Dermis blood vessel endothelial cell (primary cell): Measurements from ENCODE around the gene ATG16L2. TPM values are rescaled to one million over a fixed set of nuclear protein-coding genes. Genes with fewer than 3 reads are reported as not detected.
A peak's percentile ranks its signal among the peaks of the same experiment; 100 is the strongest.
"Not testable (repeated sequence)": the region's sequence is repeated elsewhere in the genome, so short reads cannot be mapped to it uniquely, and the experiment has no call there.

Experiments
- DNase-seq: peaks from one replicate; pipeline ENCODE4 v3.0.0; 2010
- total RNA-seq: library from RNA; depleted of rRNA; stranded (reverse); fragments of >200 nt; gene quantifications from 2 replicates; pipeline ENCODE4 v1.2.3, GENCODE V29; 2014

Gene ATG16L2
- total RNA-seq, 1 donor from 2014 or later = 22.1 TPM

- no peak for DNase-seq
These were observed 36.6 kb downstream of the ATG16L2 start for GRCh38 chr11:72850832-72851231.

GRCh38 chr11:72851726-72852125, 37.5 kb downstream of the ATG16L2 start:
- DNase-seq = no peak

DNA sequence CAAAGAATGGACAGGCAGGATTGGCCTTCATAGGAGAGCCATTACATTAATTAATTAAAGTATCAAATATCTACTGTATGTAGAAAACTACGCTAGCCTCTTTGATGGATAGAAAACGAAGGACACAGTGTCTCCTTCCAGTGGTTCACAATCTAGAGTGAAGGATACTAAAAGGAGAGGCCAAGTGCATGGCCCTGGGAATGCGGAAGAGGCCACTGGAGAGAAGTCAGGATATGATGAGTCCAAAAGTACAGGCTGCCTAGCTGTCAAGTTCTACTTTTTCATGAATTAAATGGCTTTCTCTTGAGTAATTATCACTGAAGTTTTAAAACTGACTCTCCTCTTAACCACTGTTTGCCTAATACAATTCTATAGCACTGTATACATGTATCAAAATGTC, 41.9 kb downstream of the ATG16L2 start:
- peak; percentile 27 for DNase-seq

- peak; percentile 74 for DNase-seq
These were observed 42.5 kb downstream of the ATG16L2 start for GRCh38 chr11:72856551-72857345.

- DNase-seq = not testable (repeated sequence)
These were observed 44.1 kb downstream of the ATG16L2 start for GRCh38 chr11:72858267-72858666.

DNA sequence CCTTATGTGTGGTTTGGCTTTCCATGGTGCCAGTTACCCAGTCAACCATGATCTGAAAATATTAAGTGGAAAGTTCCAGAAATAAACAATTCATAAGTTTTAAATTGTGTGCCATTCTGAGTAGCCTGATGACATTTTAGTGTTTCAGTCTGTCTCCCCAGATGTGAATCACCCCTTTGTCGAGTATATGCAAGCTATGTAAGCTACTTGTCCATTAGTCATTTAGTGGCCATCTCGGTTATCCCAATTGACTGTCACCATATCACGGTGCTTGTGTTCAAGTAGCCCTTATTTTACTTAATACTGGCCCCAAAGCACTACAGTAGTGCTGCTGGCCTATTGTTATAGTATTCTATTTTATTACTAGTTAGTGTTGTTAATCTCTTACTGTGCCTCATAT, 44.9 kb downstream of the ATG16L2 start:
- no peak for DNase-seq

DNA sequence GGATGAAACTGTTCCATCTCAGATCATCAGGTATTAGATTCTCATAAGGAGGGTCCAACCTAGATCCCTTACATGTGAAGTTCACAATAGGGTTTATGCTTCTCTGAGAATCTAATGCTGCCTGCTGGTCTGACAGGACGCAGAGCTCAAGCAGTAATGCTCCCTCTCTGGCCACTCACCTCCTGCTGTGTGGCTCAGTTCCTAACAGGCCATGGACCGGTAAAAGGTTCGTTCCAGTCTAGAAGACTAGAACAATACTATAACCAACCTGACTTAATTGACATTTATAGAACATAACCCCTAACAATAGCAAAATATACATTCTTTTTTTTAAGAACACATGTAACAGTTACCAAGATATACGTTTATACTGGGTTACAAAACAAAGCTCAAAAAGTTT, 45.8 kb downstream of the ATG16L2 start:
- no peak for DNase-seq

DNA sequence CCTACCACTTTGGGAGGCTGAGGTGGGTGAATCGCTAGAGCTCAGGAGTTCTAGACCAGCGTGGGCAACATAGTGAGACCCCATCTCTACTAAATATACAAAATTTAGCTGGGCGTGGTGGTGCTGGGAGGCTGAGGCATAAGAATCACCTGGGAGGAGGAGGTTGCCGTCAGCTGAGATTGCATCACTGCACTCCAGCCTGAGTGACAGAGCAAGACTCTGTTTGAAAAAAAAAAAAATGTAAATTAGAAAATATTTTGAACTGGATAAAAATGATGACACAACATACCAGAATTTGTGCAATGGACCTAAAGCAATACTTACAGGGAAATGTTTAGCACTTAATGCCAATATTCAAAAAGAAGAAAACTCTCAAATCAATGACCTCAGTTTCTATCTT, 46.4 kb downstream of the ATG16L2 start:
- no peak for DNase-seq

GRCh38 chr11:72863091-72863490, 48.9 kb downstream of the ATG16L2 start:
- DNase-seq = no peak

DNA sequence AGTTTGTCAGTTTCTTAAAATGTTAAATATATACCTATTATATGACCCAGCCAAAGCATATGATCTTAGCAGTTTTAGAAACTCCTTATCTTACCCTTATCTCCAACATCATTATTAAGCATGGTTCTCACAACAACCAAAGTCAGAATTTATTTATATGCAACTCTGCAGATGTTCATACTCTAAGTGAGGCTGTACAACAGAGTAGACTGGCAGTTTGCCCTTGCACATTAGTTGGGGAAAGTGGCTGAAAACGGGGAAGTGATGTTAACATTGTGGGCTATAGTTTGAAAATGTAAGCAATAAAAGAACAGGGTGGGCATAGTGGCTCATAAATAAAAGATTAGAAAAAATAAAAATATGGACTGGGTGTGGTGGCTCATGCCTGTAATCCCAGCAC, 49.7 kb downstream of the ATG16L2 start:
- DNase-seq = no peak

- peak; percentile 78 for DNase-seq
These were observed 50.8 kb downstream of the ATG16L2 start for GRCh38 chr11:72864702-72865655.

- no peak for DNase-seq
These were observed 53.8 kb downstream of the ATG16L2 start for GRCh38 chr11:72867970-72868369.

DNA sequence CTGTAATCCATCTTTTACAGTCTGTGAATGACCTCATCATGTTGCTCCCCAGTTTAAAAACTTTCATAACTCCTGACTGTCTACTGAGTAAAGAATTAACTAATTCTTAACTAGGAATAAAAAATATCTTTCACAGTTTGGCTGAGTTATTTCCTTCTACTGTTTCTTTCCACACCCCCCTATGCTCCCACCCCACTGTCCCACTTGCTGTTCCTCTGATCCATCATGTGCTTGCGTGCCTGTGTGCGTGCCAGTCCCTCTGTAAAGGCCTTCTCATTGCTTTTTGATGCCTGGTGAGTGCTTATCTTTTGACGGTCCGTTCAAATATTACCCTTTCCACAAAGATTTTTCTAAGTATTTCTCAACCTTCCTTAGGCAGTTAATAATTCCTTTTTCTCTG, 55.6 kb downstream of the ATG16L2 start:
- no peak for DNase-seq

DNA sequence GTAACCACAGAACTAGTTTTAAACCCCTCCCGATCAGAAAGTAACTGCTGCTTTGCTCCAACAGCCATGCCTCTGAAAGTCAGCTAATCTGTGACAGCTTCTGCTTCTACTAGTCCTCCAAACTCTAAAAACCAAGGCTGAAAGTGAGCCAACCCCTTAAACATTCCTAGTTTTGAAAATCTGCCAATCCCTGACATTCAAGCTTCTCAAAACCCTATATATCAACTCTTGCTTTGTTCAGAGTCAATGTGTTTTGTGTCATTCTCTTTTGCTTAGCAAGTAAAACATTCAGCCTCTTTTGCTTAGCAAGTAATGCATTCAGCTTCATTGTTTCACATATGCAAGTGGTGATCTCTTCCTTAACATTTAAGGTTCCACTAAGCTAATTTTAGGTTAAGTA, 56.9 kb downstream of the ATG16L2 start:
- no peak for DNase-seq

DNA sequence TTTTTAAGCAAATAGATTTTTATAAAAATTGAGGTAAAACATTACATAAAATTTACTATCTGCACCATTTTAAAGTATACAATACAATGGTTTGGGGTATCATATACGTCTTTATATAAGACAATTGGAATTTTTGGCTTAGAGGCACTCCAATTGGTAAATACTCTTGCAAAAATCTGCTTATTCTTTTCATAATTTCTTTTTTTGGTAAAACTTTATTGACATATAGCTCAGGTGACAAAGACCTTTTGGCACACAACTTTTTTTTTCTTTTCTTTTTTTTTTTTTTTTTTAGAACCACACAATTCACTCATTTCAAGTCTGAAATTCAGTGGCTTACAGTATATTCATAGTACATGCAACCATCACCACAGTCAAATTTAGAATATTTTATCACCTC, 57.8 kb downstream of the ATG16L2 start:
- DNase-seq = no peak

DNA sequence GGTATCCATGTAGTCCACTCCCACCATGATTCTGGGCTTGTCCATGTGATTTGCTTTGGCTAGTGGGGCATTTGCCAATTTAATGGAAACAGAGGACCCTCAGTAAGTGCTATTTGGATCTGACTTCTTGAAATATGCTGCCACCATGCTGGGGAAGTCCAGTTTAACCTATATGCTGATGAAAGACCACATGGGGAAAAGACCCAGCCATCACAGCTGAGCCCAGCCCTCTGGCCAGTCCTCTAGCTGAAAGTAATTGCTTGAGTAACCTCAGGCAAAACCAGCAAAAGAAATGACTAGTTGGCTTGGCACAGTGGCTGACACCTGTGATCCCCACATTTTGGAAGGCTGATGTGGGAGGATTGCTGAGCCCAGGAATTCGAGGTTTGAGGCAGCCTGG, 61.5 kb downstream of the ATG16L2 start:
- no peak for DNase-seq

DNA sequence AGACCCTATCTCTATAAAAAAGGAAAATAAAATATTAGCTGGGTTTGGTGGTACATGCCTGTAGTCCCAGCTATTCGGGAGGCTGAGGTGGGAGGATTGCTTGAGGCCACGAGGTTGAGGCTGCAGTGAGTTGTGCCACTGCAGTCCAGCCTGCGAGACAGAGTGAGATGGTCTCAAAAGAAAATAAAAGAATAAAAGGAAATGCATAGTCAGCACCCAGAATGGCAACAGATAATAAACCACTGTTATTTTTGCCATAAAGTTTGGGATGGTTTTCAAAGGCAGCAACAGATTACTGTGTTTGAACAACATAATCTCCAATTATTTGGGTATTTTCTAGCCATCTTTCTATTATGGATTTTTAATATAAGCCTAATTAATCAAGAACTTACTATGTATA, 61.9 kb downstream of the ATG16L2 start:
- DNase-seq = no peak

Other genes starting within 250 kb of the ATG16L2 start
- gene PDE2A, start 140.0 kb upstream of the ATG16L2 start, total RNA-seq = 351 and 380 TPM in 2 replicates
- gene ARAP1, start 62.0 kb upstream of the ATG16L2 start, total RNA-seq = 80.0 and 127 TPM in 2 replicates
- gene STARD10, start 20.4 kb upstream of the ATG16L2 start, total RNA-seq = 35.7 and 60.4 TPM in 2 replicates